Testis (tissue), 3 donors: ENCODE data around the gene DGKB. TPM values are rescaled to one million over a fixed set of nuclear protein-coding genes. Genes with fewer than 3 reads are reported as not detected.

Experiments used
- DNase-seq: peaks from one replicate; pipeline ENCODE4 v3.0.0-alpha.2; 2019
- H3K27ac ChIP-seq, 2 donors: fragments of 200-600 bp; sonication (generic); one replicate each; pipeline ENCODE4 v1.5.1; 2019
- H3K27me3 ChIP-seq: fragments of 200-600 bp; sonication (generic); one replicate; pipeline ENCODE4 v1.5.1; 2019
- H3K36me3 ChIP-seq: fragments of 200-600 bp; sonication (generic); one replicate; pipeline ENCODE4 v1.5.1; 2017; ENCODE audit warnings: low read depth; ENCODE audit errors: missing control alignments
- H3K4me1 ChIP-seq: fragments of 200-600 bp; sonication (generic); one replicate; pipeline ENCODE4 v1.5.1; 2019
- H3K4me3 ChIP-seq, 2 donors: fragments of 200-600 bp; sonication (generic); one replicate each; pipeline ENCODE4 v1.5.1; 2017 to 2019
- H3K9me3 ChIP-seq: fragments of 200-600 bp; sonication (generic); one replicate; pipeline ENCODE4 v1.5.1; 2017
- POLR2A ChIP-seq: fragments of 450-650 bp; IDR thresholded peaks from one replicate; pipeline ENCODE4 v1.6.1; 2017; ENCODE audit warnings: antibody characterized with exemption, mild to moderate bottlenecking, moderate library complexity
- WGBS, 2 donors: methylation state at CpG; one replicate each; pipeline ENCODE4 v1.1.5; 2018; 5-methylcytosine and 5-hydroxymethylcytosine counted together
- intact Hi-C: fragments of 100-400 bp; cut with DNase I; formaldehyde crosslinking; loops from one replicate; pipeline ENCODE4 v1.15.1; 2023; ENCODE audit warnings: low total_unique reads
- polyA plus RNA-seq: library from polyadenylated mRNA; stranded (reverse); fragments of 350-450 nt; fragmentation: Illumina TruSeq; extraction: RNeasy Lipid Tissue Mini Kit (QIAGEN cat#74804); gene quantifications from one replicate; pipeline ENCODE4 v1.2.3, GENCODE V29; 2014; ENCODE audit warnings: low read depth, low replicate concordance; ENCODE audit not compliant: insufficient read depth
- total RNA-seq, 2 donors: library from RNA; depleted of rRNA; stranded (reverse); fragments of >200 nt; gene quantifications; one replicate each; pipeline ENCODE4 v1.2.3, GENCODE V29; 2016
- TF ChIP-seq, protein P1 (sequence below), 3 experiments: fragments of 450-650 bp in 2 of 3; fragments of 200-600 bp in 1 of 3; sonication (generic) in 1 of 3; IDR thresholded peaks; one replicate each; pipeline ENCODE4 v1.5.1; 2016 to 2019; ENCODE audit warnings: antibody characterized with exemption in 3 of 3, mild to moderate bottlenecking in 2 of 3, moderate library complexity in 1 of 3

The DGKB gene
- total and polyA plus RNA-seq, 3 donors from 2014 or later = 0.17 to 1.1 (median 0.55) TPM

DNA sequence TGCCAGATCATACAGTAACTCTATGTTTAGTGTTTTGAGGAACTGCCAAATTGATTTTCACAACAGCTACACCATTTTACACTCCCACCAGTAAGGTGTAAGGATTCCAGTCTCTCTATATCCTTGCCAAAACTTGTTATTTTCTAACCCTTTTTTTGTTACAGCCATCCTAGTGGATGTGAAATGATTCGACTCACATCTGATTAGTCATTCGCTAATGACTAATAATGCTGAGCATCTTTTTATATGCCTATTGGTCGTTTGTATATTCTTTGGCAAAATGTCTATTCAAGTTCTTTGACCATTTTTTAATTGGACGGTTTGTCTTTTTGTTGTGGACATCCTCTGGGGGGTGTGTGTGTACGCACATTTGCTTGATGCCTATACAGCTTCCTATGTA is 142.8 kb downstream of the DGKB start:
- Histone ChIP-seq H3K27me3 (no peaks in the 10 kb centered on the region), H3K4me1 (no peaks in the 10 kb centered on the region), H3K27ac (no peak overlapping the region), H3K36me3 (no peaks in the 10 kb centered on the region), H3K9me3 (no peaks in the 10 kb centered on the region), H3K4me3 (no peak overlapping the region)
- WGBS, 2 donors = 92% methylated on average over 5 of the region's 5 CpGs
- intact Hi-C loops = no loop called here
- DNase-seq = no peak
- TF ChIP-seq, protein P1, sequence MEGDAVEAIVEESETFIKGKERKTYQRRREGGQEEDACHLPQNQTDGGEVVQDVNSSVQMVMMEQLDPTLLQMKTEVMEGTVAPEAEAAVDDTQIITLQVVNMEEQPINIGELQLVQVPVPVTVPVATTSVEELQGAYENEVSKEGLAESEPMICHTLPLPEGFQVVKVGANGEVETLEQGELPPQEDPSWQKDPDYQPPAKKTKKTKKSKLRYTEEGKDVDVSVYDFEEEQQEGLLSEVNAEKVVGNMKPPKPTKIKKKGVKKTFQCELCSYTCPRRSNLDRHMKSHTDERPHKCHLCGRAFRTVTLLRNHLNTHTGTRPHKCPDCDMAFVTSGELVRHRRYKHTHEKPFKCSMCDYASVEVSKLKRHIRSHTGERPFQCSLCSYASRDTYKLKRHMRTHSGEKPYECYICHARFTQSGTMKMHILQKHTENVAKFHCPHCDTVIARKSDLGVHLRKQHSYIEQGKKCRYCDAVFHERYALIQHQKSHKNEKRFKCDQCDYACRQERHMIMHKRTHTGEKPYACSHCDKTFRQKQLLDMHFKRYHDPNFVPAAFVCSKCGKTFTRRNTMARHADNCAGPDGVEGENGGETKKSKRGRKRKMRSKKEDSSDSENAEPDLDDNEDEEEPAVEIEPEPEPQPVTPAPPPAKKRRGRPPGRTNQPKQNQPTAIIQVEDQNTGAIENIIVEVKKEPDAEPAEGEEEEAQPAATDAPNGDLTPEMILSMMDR (IDR thresholded peaks at IDR 0.05) = no peak
- no peak for TF ChIP-seq POLR2A

DNA sequence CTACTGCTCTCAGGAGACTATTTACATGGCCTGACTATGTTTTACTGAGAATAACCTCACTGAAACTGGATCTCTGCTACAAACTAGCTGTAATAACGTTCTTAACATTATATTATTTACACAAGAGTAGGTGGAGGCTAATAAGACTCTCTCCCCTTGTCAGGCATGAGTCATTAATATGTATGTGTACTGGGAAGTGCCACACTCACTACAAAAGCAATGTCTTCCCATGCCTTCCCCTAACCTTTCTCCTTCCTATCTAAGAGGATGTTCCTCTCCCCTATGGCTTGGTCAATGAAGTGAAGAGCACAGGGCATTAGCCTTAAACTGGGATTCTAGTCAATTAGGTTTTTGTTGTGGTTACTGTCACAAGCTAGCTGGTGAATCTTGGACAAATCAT is 147.9 kb downstream of the DGKB start:
- Histone ChIP-seq H3K4me1 (no peaks in the 10 kb centered on the region), H3K36me3 (no peaks in the 10 kb centered on the region), H3K27ac (no peak overlapping the region), H3K9me3 (no peaks in the 10 kb centered on the region), H3K4me3 (no peak overlapping the region), H3K27me3 (no peaks in the 10 kb centered on the region)
- DNase-seq = no peak
- 41 to 59% methylated on average over 1 of the region's 1 CpG for WGBS, 2 donors
- intact Hi-C loops = no loop called here
- TF ChIP-seq POLR2A = no peak
- TF ChIP-seq, protein P1 (IDR thresholded peaks at IDR 0.05) = no peak

DNA sequence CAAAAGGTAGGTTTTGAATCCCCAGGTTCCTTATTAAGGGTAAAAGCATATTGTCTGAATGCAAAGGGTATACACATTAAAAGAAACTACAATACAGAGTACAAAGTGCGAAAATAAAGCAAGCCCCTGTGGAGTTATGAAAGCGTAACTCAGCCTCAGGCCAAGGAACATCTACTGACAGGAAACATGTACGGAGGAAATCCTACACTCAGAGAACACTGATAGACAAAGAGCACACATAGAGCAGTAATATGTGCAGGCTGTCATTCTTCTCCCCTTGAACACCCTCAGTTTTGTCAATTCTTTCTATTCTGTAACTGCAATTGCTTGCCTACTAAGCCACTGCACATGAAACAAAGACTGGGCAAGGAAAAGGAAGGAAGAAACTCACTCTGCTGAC is 150.2 kb downstream of the DGKB start:
- TF ChIP-seq POLR2A = no peak
- TF ChIP-seq, protein P1 (IDR thresholded peaks at IDR 0.05) = no peak
- DNase-seq = no peak
- intact Hi-C loops = no loop called here
- Histone ChIP-seq H3K4me1 (no peaks in the 10 kb centered on the region), H3K4me3 (no peak overlapping the region), H3K27ac (no peak overlapping the region), H3K36me3 (no peaks in the 10 kb centered on the region), H3K9me3 (no peaks in the 10 kb centered on the region), H3K27me3 (no peaks in the 10 kb centered on the region)
- 80 to 86% methylated on average over 3 of the region's 3 CpGs for WGBS, 2 donors

- no peak for DNase-seq
These were observed 151.1 kb downstream of the DGKB start for GRCh38 chr7:14751461-14751860.

GRCh38 chr7:14748461-14748860 is 154.1 kb downstream of the DGKB start:
- intact Hi-C loops = no loop called here
- no peak for DNase-seq
- TF ChIP-seq POLR2A = no peak
- TF ChIP-seq, protein P1 (IDR thresholded peaks at IDR 0.05) = no peak

More at GRCh38 chr7:14751461-14751860, 151.1 kb downstream of the DGKB start:
- Histone ChIP-seq H3K27ac (no peak overlapping the region), H3K4me1 (no peaks in the 10 kb centered on the region), H3K4me3 (no peak overlapping the region), H3K27me3 (no peaks in the 10 kb centered on the region), H3K9me3 (no peaks in the 10 kb centered on the region), H3K36me3 (no peaks in the 10 kb centered on the region)
- intact Hi-C loops = no loop called here
- TF ChIP-seq, protein P1 (IDR thresholded peaks at IDR 0.05) = no peak
- no peak for TF ChIP-seq POLR2A
- WGBS, 2 donors = 47 to 50% methylated on average over 1 of the region's 1 CpG

More at GRCh38 chr7:14748461-14748860, 154.1 kb downstream of the DGKB start:
- Histone ChIP-seq H3K27ac (no peak overlapping the region), H3K9me3 (no peaks in the 10 kb centered on the region), H3K4me3 (no peak overlapping the region), H3K27me3 (no peaks in the 10 kb centered on the region), H3K36me3 (no peaks in the 10 kb centered on the region), H3K4me1 (no peaks in the 10 kb centered on the region)
